ENCODE results near the gene SH3GL1.

Gene SH3GL1

GRCh38 chr19:4431808-4432674, 31.7 kb upstream of the SH3GL1 start:
- DNase-seq, result no peak

- no peak for DNase-seq
These were observed 30.9 kb upstream of the SH3GL1 start for GRCh38 chr19:4431296-4431695.

- DNase-seq, result no peak
These were observed 30.4 kb upstream of the SH3GL1 start for GRCh38 chr19:4430760-4431159.

- DNase-seq, result no peak
These were observed 29.4 kb upstream of the SH3GL1 start for GRCh38 chr19:4429771-4430171.

GRCh38 chr19:4429256-4429655, 28.9 kb upstream of the SH3GL1 start:
- no peak for DNase-seq

GRCh38 chr19:4428326-4428975, 28.1 kb upstream of the SH3GL1 start:
- DNase-seq, result no peak

GRCh38 chr19:4425537-4425936, 25.2 kb upstream of the SH3GL1 start:
- DNase-seq, result no peak

- DNase-seq, result no peak
These were observed 23.2 kb upstream of the SH3GL1 start for GRCh38 chr19:4423416-4424126.

- no peak for DNase-seq
These were observed 15.9 kb upstream of the SH3GL1 start for GRCh38 chr19:4416268-4416667.

GRCh38 chr19:4415352-4415751, 15.0 kb upstream of the SH3GL1 start:
- no peak for DNase-seq

GRCh38 chr19:4414800-4415321, 14.5 kb upstream of the SH3GL1 start:
- no peak for DNase-seq

- DNase-seq, result no peak
These were observed 13.9 kb upstream of the SH3GL1 start for GRCh38 chr19:4414144-4414799.

- no peak for DNase-seq
These were observed 13.2 kb upstream of the SH3GL1 start for GRCh38 chr19:4413588-4413987.

GRCh38 chr19:4409123-4409933, 9.0 kb upstream of the SH3GL1 start:
- no peak for DNase-seq

- DNase-seq, result no peak
These were observed 6.3 kb upstream of the SH3GL1 start for GRCh38 chr19:4406626-4407025.

- DNase-seq, result no peak
These were observed 5.6 kb upstream of the SH3GL1 start for GRCh38 chr19:4405977-4406376.

GRCh38 chr19:4403005-4403761, 2.8 kb upstream of the SH3GL1 start:
- no peak for DNase-seq

GRCh38 chr19:4402171-4403004, 2.0 kb upstream of the SH3GL1 start, which contains the start of gene CHAF1A:
Gene CHAF1A, plus strand, starts transcription at chr19:4402640. Its CDS starts 123 bp downstream, at chr19:4402763.
- peak; percentile 99 for DNase-seq

- DNase-seq, result no peak
These were observed 1.4 kb upstream of the SH3GL1 start for GRCh38 chr19:4401769-4402170.

GRCh38 chr19:4399812-4400134, 574 bp downstream of the SH3GL1 start:
- no peak for DNase-seq

Data from effector CD8-positive, alpha-beta T cell (primary cell).